SK-N-SH treated with all-trans-retinoic acid at 6 μM for 48 hours (cell line): Measurements from ENCODE around the gene ZNF611.

Experiments
- ATAC-seq: fragments of 200-7000 bp; cut with Tn5 transposase; 3 replicates; pipeline ENCODE4 v1.9.1; 2020; ENCODE audit warnings: mild to moderate bottlenecking, moderate library complexity
- ARNTL ChIP-seq: fragments of 450-650 bp; formaldehyde crosslinking; IDR thresholded peaks from 2 replicates; pipeline ENCODE4 v1.5.0; 2020; ENCODE audit warnings: low read depth, mild to moderate bottlenecking, moderate library complexity, borderline replicate concordance
- BACH2 ChIP-seq: fragments of 250-450 bp; sonication (Bioruptor Pico); IDR thresholded peaks from 2 replicates; pipeline ENCODE4 v1.9.0; 2021; ENCODE audit warnings: mild to moderate bottlenecking, borderline replicate concordance
- CSDC2 ChIP-seq: fragments of 250-450 bp; sonication (Bioruptor Pico); IDR thresholded peaks from 2 replicates; pipeline ENCODE4 v1.5.0; 2020; ENCODE audit warnings: mild to moderate bottlenecking, moderate library complexity
- ESRRG ChIP-seq: fragments of 250-450 bp; sonication (Bioruptor Pico); IDR thresholded peaks from 2 replicates; pipeline ENCODE4 v1.6.1; 2021; ENCODE audit warnings: mild to moderate bottlenecking
- GLIS3 ChIP-seq: fragments of 250-450 bp; sonication (Bioruptor Pico); IDR thresholded peaks from 2 replicates; pipeline ENCODE4 v1.5.0; 2020; ENCODE audit warnings: mild to moderate bottlenecking, moderate library complexity
- ISL1 ChIP-seq: fragments of 250-450 bp; sonication (Bioruptor Pico); IDR thresholded peaks from 2 replicates; pipeline ENCODE4 v2.1.2; 2022; ENCODE audit warnings: mild to moderate bottlenecking, moderate library complexity
- OSR1 ChIP-seq: fragments of 250-450 bp; sonication (Bioruptor Pico); IDR thresholded peaks from 2 replicates; pipeline ENCODE4 v1.8.0; 2022; ENCODE audit warnings: moderate library complexity, mild to moderate bottlenecking, inconsistent platforms
- PPARA ChIP-seq: fragments of 250-450 bp; sonication (Bioruptor Pico); IDR thresholded peaks from 2 replicates; pipeline ENCODE4 v1.5.0; 2020; ENCODE audit warnings: mild to moderate bottlenecking, borderline replicate concordance
- RARB ChIP-seq: fragments of 250-450 bp; sonication (Bioruptor Pico); IDR thresholded peaks from 2 replicates; pipeline ENCODE4 v1.8.0; 2021; ENCODE audit warnings: mild to moderate bottlenecking, moderate library complexity
- SNAI2 ChIP-seq: fragments of 250-450 bp; sonication (Bioruptor Pico); IDR thresholded peaks from 2 replicates; pipeline ENCODE4 v1.5.0; 2020; ENCODE audit warnings: mild to moderate bottlenecking, moderate library complexity
- TCF4 ChIP-seq: fragments of 250-450 bp; sonication (Bioruptor Pico); IDR thresholded peaks from 2 replicates; pipeline ENCODE4 v1.8.0; 2021; ENCODE audit warnings: mild to moderate bottlenecking, moderate library complexity, borderline replicate concordance
- TOX ChIP-seq: fragments of 250-450 bp; sonication (Bioruptor Pico); IDR thresholded peaks from 2 replicates; pipeline ENCODE4 v1.8.0; 2021; ENCODE audit warnings: mild to moderate bottlenecking, moderate library complexity, borderline replicate concordance
- ZC3H10 ChIP-seq: fragments of 250-450 bp; sonication (Bioruptor Pico); IDR thresholded peaks from 2 replicates; pipeline ENCODE4 v1.5.1; 2021; ENCODE audit warnings: mild to moderate bottlenecking, moderate library complexity
- ZFP3 ChIP-seq: fragments of 250-450 bp; sonication (Bioruptor Pico); IDR thresholded peaks from 2 replicates; pipeline ENCODE4 v1.5.0; 2020; ENCODE audit warnings: mild to moderate bottlenecking, moderate library complexity
- ZFP30 ChIP-seq: fragments of 450-650 bp; formaldehyde crosslinking; IDR thresholded peaks from 2 replicates; pipeline ENCODE4 v1.5.0; 2022; ENCODE audit warnings: mild to moderate bottlenecking, moderate library complexity
- ZNF565 ChIP-seq: fragments of 450-650 bp; formaldehyde crosslinking; conservative IDR thresholded peaks from 2 replicates; pipeline ENCODE4 v1.5.0; 2020; ENCODE audit warnings: low read depth, mild to moderate bottlenecking, moderate library complexity
- ZNF70 ChIP-seq: fragments of 450-650 bp; formaldehyde crosslinking; IDR thresholded peaks from 2 replicates; pipeline ENCODE4 v1.5.0; 2020; ENCODE audit warnings: mild to moderate bottlenecking, moderate library complexity
- TF ChIP-seq, protein P1 (sequence below): fragments of 250-450 bp; sonication (Bioruptor Pico); IDR thresholded peaks from 2 replicates; pipeline ENCODE4 v1.5.1; 2020; ENCODE audit warnings: low read depth, mild to moderate bottlenecking, moderate library complexity
- TF ChIP-seq, protein P2 (sequence below): fragments of 250-450 bp; sonication (Bioruptor Pico); IDR thresholded peaks from 2 replicates; pipeline ENCODE4 v1.8.0; 2021; ENCODE audit warnings: low read depth, mild to moderate bottlenecking, moderate library complexity, borderline replicate concordance
- TF ChIP-seq, protein P3 (sequence below): fragments of 250-450 bp; sonication (Bioruptor Pico); IDR thresholded peaks from 2 replicates; pipeline ENCODE4 v1.5.1; 2021; ENCODE audit warnings: mild to moderate bottlenecking, moderate library complexity
- TF ChIP-seq, protein P4 (sequence below): fragments of 250-450 bp; sonication (Bioruptor Pico); IDR thresholded peaks from 2 replicates; pipeline ENCODE4 v1.5.0; 2020; ENCODE audit warnings: mild to moderate bottlenecking, moderate library complexity

Gene ZNF611

DNA sequence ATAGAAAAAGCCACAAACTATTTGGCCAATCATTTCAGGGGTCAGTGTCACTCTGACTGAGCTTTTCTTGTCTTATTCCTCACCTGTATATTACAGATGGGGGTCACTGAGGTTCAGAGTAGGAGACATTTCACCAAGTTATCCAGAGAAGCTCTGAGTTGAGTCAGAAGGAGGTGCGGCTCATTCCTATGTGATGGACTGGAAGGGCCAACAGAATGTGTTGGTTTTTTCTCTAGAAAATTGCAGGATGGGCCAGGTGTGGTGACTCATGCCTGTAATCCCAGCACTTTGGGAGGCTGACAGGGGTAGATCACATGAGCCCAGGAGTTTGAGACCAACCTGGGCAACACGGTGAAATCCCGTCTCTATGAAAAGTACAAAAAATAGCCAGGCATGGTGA is 72.2 kb downstream of the ZNF611 start:
- ATAC-seq: no peak
- TF ChIP-seq ZFP30 (CRISPR knock-in tag) (no peak), ZNF70 (no peak), ESRRG (no peak), BACH2 (CRISPR knock-in tag) (no peak), OSR1 (CRISPR knock-in tag) (no peak)
- TF ChIP-seq, protein P1, sequence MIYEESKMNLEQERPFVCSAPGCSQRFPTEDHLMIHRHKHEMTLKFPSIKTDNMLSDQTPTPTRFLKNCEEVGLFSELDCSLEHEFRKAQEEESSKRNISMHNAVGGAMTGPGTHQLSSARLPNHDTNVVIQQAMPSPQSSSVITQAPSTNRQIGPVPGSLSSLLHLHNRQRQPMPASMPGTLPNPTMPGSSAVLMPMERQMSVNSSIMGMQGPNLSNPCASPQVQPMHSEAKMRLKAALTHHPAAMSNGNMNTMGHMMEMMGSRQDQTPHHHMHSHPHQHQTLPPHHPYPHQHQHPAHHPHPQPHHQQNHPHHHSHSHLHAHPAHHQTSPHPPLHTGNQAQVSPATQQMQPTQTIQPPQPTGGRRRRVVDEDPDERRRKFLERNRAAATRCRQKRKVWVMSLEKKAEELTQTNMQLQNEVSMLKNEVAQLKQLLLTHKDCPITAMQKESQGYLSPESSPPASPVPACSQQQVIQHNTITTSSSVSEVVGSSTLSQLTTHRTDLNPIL: no peak

DNA sequence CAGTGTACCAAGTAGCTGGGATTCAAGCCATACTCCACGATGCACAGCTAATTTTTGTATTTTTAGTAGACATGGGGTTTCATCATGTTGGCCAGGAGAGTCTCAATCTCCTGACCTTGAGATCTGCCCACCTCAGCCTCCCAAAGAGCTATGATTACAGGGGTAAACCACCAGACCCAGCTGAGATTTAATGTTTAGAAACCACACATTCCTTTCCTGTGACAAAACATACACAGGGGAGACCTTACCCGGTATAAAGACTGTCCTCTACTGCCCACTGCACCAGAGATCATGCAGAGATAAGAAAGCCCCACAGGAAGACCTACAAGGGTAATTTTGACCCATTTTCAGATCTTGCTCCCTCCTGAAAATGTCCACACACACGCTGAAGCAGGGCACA is 73.9 kb downstream of the ZNF611 start:
- TF ChIP-seq TOX (CRISPR knock-in tag): no peak
- no peak for TF ChIP-seq PPARA (CRISPR knock-in tag)
- TF ChIP-seq ZC3H10 (CRISPR knock-in tag): no peak
- TF ChIP-seq BACH2 (CRISPR knock-in tag): no peak
- TF ChIP-seq ZNF70: no peak
- no peak for ATAC-seq

DNA sequence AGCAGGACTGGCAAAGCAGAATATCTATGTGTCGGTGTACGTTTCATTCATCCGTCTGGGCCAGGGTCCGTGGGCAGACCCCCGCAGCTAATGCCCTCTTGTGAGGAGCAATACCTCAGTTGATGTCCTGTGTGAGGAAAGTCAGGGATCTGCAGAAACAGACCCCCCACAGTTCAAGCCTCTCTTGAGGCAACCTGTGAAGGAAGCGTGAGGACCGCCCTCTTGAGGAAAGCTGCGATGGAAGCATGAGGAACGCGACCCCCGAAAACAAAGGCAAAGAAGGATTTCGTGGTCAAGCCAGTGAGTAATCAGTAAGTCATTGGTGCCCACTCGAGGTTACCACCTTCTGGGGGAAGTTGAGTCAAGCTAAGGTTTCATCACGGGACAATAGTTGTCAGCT is 75.8 kb downstream of the ZNF611 start:
- ATAC-seq: no peak
- TF ChIP-seq ZFP30 (CRISPR knock-in tag) (no peak), ZNF565 (CRISPR knock-in tag) (no peak), SNAI2 (no peak), CSDC2 (CRISPR knock-in tag) (no peak), ESRRG (no peak), ZNF70 (no peak), ARNTL (no peak), BACH2 (CRISPR knock-in tag) (no peak), RARB (no peak), TCF4 (CRISPR knock-in tag) (no peak), ISL1 (no peak)
- TF ChIP-seq, protein P2, sequence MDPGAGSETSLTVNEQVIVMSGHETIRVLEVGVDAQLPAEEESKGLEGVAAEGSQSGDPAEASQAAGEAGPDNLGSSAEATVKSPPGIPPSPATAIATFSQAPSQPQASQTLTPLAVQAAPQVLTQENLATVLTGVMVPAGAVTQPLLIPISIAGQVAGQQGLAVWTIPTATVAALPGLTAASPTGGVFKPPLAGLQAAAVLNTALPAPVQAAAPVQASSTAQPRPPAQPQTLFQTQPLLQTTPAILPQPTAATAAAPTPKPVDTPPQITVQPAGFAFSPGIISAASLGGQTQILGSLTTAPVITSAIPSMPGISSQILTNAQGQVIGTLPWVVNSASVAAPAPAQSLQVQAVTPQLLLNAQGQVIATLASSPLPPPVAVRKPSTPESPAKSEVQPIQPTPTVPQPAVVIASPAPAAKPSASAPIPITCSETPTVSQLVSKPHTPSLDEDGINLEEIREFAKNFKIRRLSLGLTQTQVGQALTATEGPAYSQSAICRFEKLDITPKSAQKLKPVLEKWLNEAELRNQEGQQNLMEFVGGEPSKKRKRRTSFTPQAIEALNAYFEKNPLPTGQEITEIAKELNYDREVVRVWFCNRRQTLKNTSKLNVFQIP (CRISPR knock-in tag): no peak
- TF ChIP-seq, protein P3, sequence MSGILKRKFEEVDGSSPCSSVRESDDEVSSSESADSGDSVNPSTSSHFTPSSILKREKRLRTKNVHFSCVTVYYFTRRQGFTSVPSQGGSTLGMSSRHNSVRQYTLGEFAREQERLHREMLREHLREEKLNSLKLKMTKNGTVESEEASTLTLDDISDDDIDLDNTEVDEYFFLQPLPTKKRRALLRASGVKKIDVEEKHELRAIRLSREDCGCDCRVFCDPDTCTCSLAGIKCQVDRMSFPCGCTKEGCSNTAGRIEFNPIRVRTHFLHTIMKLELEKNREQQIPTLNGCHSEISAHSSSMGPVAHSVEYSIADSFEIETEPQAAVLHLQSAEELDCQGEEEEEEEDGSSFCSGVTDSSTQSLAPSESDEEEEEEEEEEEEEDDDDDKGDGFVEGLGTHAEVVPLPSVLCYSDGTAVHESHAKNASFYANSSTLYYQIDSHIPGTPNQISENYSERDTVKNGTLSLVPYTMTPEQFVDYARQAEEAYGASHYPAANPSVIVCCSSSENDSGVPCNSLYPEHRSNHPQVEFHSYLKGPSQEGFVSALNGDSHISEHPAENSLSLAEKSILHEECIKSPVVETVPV (CRISPR knock-in tag): no peak
- TF ChIP-seq, protein P4, sequence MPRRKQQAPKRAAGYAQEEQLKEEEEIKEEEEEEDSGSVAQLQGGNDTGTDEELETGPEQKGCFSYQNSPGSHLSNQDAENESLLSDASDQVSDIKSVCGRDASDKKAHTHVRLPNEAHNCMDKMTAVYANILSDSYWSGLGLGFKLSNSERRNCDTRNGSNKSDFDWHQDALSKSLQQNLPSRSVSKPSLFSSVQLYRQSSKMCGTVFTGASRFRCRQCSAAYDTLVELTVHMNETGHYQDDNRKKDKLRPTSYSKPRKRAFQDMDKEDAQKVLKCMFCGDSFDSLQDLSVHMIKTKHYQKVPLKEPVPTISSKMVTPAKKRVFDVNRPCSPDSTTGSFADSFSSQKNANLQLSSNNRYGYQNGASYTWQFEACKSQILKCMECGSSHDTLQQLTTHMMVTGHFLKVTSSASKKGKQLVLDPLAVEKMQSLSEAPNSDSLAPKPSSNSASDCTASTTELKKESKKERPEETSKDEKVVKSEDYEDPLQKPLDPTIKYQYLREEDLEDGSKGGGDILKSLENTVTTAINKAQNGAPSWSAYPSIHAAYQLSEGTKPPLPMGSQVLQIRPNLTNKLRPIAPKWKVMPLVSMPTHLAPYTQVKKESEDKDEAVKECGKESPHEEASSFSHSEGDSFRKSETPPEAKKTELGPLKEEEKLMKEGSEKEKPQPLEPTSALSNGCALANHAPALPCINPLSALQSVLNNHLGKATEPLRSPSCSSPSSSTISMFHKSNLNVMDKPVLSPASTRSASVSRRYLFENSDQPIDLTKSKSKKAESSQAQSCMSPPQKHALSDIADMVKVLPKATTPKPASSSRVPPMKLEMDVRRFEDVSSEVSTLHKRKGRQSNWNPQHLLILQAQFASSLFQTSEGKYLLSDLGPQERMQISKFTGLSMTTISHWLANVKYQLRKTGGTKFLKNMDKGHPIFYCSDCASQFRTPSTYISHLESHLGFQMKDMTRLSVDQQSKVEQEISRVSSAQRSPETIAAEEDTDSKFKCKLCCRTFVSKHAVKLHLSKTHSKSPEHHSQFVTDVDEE (CRISPR knock-in tag): no peak

DNA sequence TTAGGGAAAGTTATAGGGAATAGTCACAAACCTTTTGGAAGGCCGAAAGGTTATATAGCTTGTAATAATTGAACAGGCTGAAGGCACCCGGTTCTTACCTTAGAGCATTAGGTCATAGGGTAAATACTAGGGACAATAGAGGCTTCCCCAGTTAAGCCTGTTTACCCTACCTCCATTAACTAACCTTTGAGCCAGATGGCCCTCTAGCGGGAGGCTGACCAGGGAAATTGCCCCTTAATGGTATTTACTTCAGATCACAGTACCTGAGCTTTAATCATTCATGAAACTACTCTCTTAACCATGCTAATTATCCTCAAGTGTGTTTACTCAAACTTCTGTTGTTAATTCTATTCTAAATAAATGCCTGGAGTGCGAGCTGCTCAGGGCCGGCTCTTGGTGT is 76.2 kb downstream of the ZNF611 start:
- no peak for ATAC-seq
- TF ChIP-seq, protein P4 (CRISPR knock-in tag): no peak
- no peak for TF ChIP-seq GLIS3 (CRISPR knock-in tag)
- no peak for TF ChIP-seq ZNF565 (CRISPR knock-in tag)
- TF ChIP-seq ZFP3 (CRISPR knock-in tag): no peak
- no peak for TF ChIP-seq ZC3H10 (CRISPR knock-in tag)
